AG09309 (cell line): Measurements from ENCODE around the gene RFFL.

Experiments
- DNase-seq: peaks from one replicate; pipeline ENCODE4 v3.0.0-alpha.2; 2010; ENCODE audit warnings: low read depth
- H3K4me3 ChIP-seq: 2 replicates; pipeline ENCODE4 v1.5.1; 2011; ENCODE audit warnings: mild to moderate bottlenecking, low read depth, low read length, moderate library complexity; ENCODE audit not compliant: control insufficient read depth
- CTCF ChIP-seq: IDR thresholded peaks from 2 replicates; pipeline ENCODE4 v1.5.1; 2011; ENCODE audit warnings: mild to moderate bottlenecking, low read depth, low read length, inconsistent platforms; ENCODE audit not compliant: insufficient read depth, control insufficient read depth; ENCODE audit errors: missing control alignments

Gene RFFL

GRCh38 chr17:34961093-34961911, 102.2 kb downstream of the RFFL start, which contains the start of the genes CCT6B and ZNF830:
TSS of gene CCT6B (minus strand) at chr17:34961460. CDS start at chr17:34961393, 67 bp downstream.
TSS of gene ZNF830 (plus strand) at chr17:34961540. CDS start at chr17:34961567, 27 bp downstream.
- no peak for TF ChIP-seq CTCF
- H3K4me3 ChIP-seq = peak within 1 kb of the TSS; percentile 81
- DNase-seq = peak; percentile 78

- TF ChIP-seq CTCF = no peak
- no peak for DNase-seq
- no peak overlapping the region for H3K4me3 ChIP-seq
Measured at GRCh38 chr17:34958438-34958837, 105.1 kb downstream of the RFFL start.
